ENCODE results near the gene ZNF804B.

ZNF804B gene

GRCh38 chr7:89017695-89018094, 258.2 kb downstream of the ZNF804B start:
- no peak overlapping the region for H3K27ac ChIP-seq (ENCODE audit: low read depth, low read length)
- no peaks in the 10 kb centered on the region for H3K4me1 ChIP-seq (ENCODE audit: control insufficient read depth in 5 of 5, insufficient read depth in 5 of 5, low read length in 5 of 5)
- no peak overlapping the region for H3K9ac ChIP-seq (ENCODE audit: low read length in 5 of 5)

GRCh38 chr7:89021741-89022140, 262.2 kb downstream of the ZNF804B start:
- no peak overlapping the region for H3K9ac ChIP-seq (ENCODE audit: low read length in 5 of 5)
- no peak overlapping the region for H3K27ac ChIP-seq (ENCODE audit: low read depth, low read length)
- H3K4me3 ChIP-seq (ENCODE audit: low read depth in 1 of 5, low read length in 5 of 5), result no peak overlapping the region
- peaks cover 0 to 4% (median 0%) of the 10 kb centered on the region in 5 donors for H3K9me3 ChIP-seq (ENCODE audit: control insufficient read depth in 5 of 5, low read length in 5 of 5)
- no peaks in the 10 kb centered on the region for H3K36me3 ChIP-seq (ENCODE audit: control insufficient read depth in 5 of 5, insufficient read depth in 5 of 5, low read length in 5 of 5)
- H3K27me3 ChIP-seq (ENCODE audit: control insufficient read depth in 5 of 5, insufficient read depth in 4 of 5, low read length in 5 of 5), result no peaks in the 10 kb centered on the region
- peaks cover 0 to 6% (median 0%) of the 10 kb centered on the region in 5 donors for H3K4me1 ChIP-seq (ENCODE audit: control insufficient read depth in 5 of 5, insufficient read depth in 5 of 5, low read length in 5 of 5)

More at GRCh38 chr7:89017695-89018094, 258.2 kb downstream of the ZNF804B start:
- peaks cover 0 to 4% (median 0%) of the 10 kb centered on the region in 5 donors for H3K9me3 ChIP-seq (ENCODE audit: control insufficient read depth in 5 of 5, low read length in 5 of 5)
- H3K36me3 ChIP-seq (ENCODE audit: control insufficient read depth in 5 of 5, insufficient read depth in 5 of 5, low read length in 5 of 5), result no peaks in the 10 kb centered on the region
- H3K27me3 ChIP-seq (ENCODE audit: control insufficient read depth in 5 of 5, insufficient read depth in 4 of 5, low read length in 5 of 5), result no peaks in the 10 kb centered on the region
- H3K4me3 ChIP-seq (ENCODE audit: low read depth in 1 of 5, low read length in 5 of 5), result no peak overlapping the region

GRCh38 chr7:89023206-89023605, 263.7 kb downstream of the ZNF804B start:
- H3K27ac ChIP-seq (ENCODE audit: low read depth, low read length), result no peak overlapping the region
- no peak overlapping the region for H3K4me3 ChIP-seq (ENCODE audit: low read depth in 1 of 5, low read length in 5 of 5)
- no peaks in the 10 kb centered on the region for H3K27me3 ChIP-seq (ENCODE audit: control insufficient read depth in 5 of 5, insufficient read depth in 4 of 5, low read length in 5 of 5)
- peaks cover 0 to 6% (median 0%) of the 10 kb centered on the region in 5 donors for H3K4me1 ChIP-seq (ENCODE audit: control insufficient read depth in 5 of 5, insufficient read depth in 5 of 5, low read length in 5 of 5)
- no peaks in the 10 kb centered on the region for H3K36me3 ChIP-seq (ENCODE audit: control insufficient read depth in 5 of 5, insufficient read depth in 5 of 5, low read length in 5 of 5)
- H3K9me3 ChIP-seq (ENCODE audit: control insufficient read depth in 5 of 5, low read length in 5 of 5), result peaks cover 0 to 4% (median 0%) of the 10 kb centered on the region in 5 donors
- H3K9ac ChIP-seq (ENCODE audit: low read length in 5 of 5), result no peak overlapping the region

DNA sequence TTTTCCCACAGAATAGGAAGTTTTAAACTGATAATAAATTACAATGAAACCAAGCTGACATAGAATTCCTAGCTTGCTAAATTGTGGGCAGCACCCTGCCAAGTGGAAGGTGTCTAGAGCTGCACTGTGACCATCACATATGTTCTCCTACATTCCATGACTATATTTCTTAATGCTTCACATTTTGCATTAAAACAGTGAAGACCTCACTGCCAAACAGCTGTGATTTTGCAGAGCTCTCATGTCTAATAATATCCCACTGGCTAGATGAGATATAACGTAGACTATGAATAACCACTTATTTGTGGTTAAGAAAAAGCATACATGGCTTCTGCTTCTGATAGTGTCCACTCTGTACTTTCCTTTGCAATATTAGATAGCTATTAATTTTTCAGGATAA, 264.4 kb downstream of the ZNF804B start:
- no peak overlapping the region for H3K4me3 ChIP-seq (ENCODE audit: low read depth in 1 of 5, low read length in 5 of 5)
- no peak overlapping the region for H3K9ac ChIP-seq (ENCODE audit: low read length in 5 of 5)
- H3K9me3 ChIP-seq (ENCODE audit: control insufficient read depth in 5 of 5, low read length in 5 of 5), result peaks cover 0 to 1% (median 0%) of the 10 kb centered on the region in 5 donors
- H3K27ac ChIP-seq (ENCODE audit: low read depth, low read length), result no peak overlapping the region
- no peaks in the 10 kb centered on the region for H3K27me3 ChIP-seq (ENCODE audit: control insufficient read depth in 5 of 5, insufficient read depth in 4 of 5, low read length in 5 of 5)
- no peaks in the 10 kb centered on the region for H3K36me3 ChIP-seq (ENCODE audit: control insufficient read depth in 5 of 5, insufficient read depth in 5 of 5, low read length in 5 of 5)
- peaks cover 0 to 6% (median 0%) of the 10 kb centered on the region in 5 donors for H3K4me1 ChIP-seq (ENCODE audit: control insufficient read depth in 5 of 5, insufficient read depth in 5 of 5, low read length in 5 of 5)

- no peak overlapping the region for H3K4me3 ChIP-seq (ENCODE audit: low read depth in 1 of 5, low read length in 5 of 5)
- H3K27me3 ChIP-seq (ENCODE audit: control insufficient read depth in 5 of 5, insufficient read depth in 4 of 5, low read length in 5 of 5), result no peaks in the 10 kb centered on the region
Observed at GRCh38 chr7:89027781-89028180, 268.3 kb downstream of the ZNF804B start.

DNA sequence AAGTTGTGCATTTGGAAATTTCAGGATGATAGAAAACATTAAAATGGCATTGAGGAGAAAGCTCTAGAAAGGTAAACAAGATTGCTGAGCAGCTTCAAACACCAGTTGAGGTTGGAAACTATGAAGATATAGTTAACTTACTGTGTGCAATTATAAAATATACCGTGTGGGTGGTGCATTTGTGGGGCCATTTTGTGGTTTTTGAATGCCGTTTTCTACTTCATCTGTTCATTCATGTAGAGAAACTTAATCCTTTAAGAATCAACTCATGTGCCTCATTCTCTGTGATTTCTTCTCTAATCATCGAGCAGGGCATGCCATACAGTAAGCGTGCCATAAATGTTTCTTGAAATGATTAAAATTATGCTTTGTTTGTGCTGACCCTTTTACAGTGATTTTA, 268.8 kb downstream of the ZNF804B start:
- Histone ChIP-seq H3K9me3 (ENCODE audit: control insufficient read depth in 5 of 5, low read length in 5 of 5) (no peaks in the 10 kb centered on the region), H3K9ac (ENCODE audit: low read length in 5 of 5) (no peak overlapping the region), H3K4me1 (ENCODE audit: control insufficient read depth in 5 of 5, insufficient read depth in 5 of 5, low read length in 5 of 5) (peaks cover 0 to 6% (median 0%) of the 10 kb centered on the region in 5 donors), H3K27ac (ENCODE audit: low read depth, low read length) (no peak overlapping the region), H3K27me3 (ENCODE audit: control insufficient read depth in 5 of 5, insufficient read depth in 4 of 5, low read length in 5 of 5) (no peaks in the 10 kb centered on the region), H3K36me3 (ENCODE audit: control insufficient read depth in 5 of 5, insufficient read depth in 5 of 5, low read length in 5 of 5) (no peaks in the 10 kb centered on the region), H3K4me3 (ENCODE audit: low read depth in 1 of 5, low read length in 5 of 5) (no peak overlapping the region)

More at GRCh38 chr7:89027781-89028180, 268.3 kb downstream of the ZNF804B start:
- Histone ChIP-seq H3K9ac (ENCODE audit: low read length in 5 of 5) (no peak overlapping the region), H3K4me1 (ENCODE audit: control insufficient read depth in 5 of 5, insufficient read depth in 5 of 5, low read length in 5 of 5) (peaks cover 0 to 6% (median 0%) of the 10 kb centered on the region in 5 donors), H3K27ac (ENCODE audit: low read depth, low read length) (no peak overlapping the region), H3K9me3 (ENCODE audit: control insufficient read depth in 5 of 5, low read length in 5 of 5) (no peaks in the 10 kb centered on the region), H3K36me3 (ENCODE audit: control insufficient read depth in 5 of 5, insufficient read depth in 5 of 5, low read length in 5 of 5) (no peaks in the 10 kb centered on the region)

DNA sequence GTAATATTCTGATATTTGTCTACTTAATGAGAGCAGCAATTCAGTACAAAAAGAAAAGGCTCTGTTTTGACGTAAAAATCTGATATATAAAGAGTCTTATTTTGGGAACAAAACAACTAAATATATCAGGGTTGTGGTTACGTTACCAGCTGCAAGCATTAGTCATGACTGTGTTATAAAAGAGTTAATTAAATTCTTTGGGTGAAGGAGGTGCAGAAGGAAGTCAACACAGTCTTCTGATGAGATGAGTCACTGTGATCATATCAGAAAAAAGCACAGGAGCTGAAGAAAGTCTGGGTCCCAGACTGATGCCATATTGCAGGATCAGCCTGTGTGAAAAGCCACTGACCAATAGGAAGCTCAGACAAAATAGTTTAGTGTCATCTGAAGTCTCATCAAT, 270.4 kb downstream of the ZNF804B start:
- H3K9me3 ChIP-seq (ENCODE audit: control insufficient read depth in 5 of 5, low read length in 5 of 5), result no peaks in the 10 kb centered on the region
- H3K27me3 ChIP-seq (ENCODE audit: control insufficient read depth in 5 of 5, insufficient read depth in 4 of 5, low read length in 5 of 5), result no peaks in the 10 kb centered on the region
- H3K36me3 ChIP-seq (ENCODE audit: control insufficient read depth in 5 of 5, insufficient read depth in 5 of 5, low read length in 5 of 5), result no peaks in the 10 kb centered on the region
- peaks cover 0 to 6% (median 0%) of the 10 kb centered on the region in 5 donors for H3K4me1 ChIP-seq (ENCODE audit: control insufficient read depth in 5 of 5, insufficient read depth in 5 of 5, low read length in 5 of 5)
- no peak overlapping the region for H3K27ac ChIP-seq (ENCODE audit: low read depth, low read length)
- no peak overlapping the region for H3K4me3 ChIP-seq (ENCODE audit: low read depth in 1 of 5, low read length in 5 of 5)
- H3K9ac ChIP-seq (ENCODE audit: low read length in 5 of 5), result no peak overlapping the region

DNA sequence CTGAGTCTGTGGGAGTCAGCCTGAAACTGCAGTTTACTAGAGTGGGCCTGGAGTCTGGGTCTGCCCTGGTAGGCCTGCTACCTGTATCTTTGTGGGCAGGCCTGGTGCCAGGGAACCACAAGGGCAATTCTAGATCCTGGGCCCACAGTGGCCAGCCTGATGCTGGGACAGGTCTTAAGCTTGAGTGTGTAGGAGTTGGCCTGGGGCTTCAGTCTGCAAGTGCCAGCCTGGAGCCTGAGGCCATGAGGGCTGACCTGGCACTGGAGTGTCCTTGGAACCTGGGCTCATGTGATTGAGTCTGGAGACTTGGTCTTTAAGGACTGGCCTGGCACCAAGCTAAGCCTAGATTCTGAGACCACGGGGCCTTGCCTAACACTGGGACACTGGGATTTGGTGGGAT, 281.7 kb downstream of the ZNF804B start:
- Histone ChIP-seq H3K36me3 (ENCODE audit: control insufficient read depth in 5 of 5, insufficient read depth in 5 of 5, low read length in 5 of 5) (no peaks in the 10 kb centered on the region), H3K4me3 (ENCODE audit: low read depth in 1 of 5, low read length in 5 of 5) (no peak overlapping the region), H3K9ac (ENCODE audit: low read length in 5 of 5) (no peak overlapping the region), H3K9me3 (ENCODE audit: control insufficient read depth in 5 of 5, low read length in 5 of 5) (peaks cover 0 to 11% (median 3%) of the 10 kb centered on the region in 5 donors), H3K27me3 (ENCODE audit: control insufficient read depth in 5 of 5, insufficient read depth in 4 of 5, low read length in 5 of 5) (no peaks in the 10 kb centered on the region), H3K27ac (ENCODE audit: low read depth, low read length) (no peak overlapping the region), H3K4me1 (ENCODE audit: control insufficient read depth in 5 of 5, insufficient read depth in 5 of 5, low read length in 5 of 5) (no peaks in the 10 kb centered on the region)

- Histone ChIP-seq H3K4me3 (ENCODE audit: low read depth in 1 of 5, low read length in 5 of 5) (no peak overlapping the region), H3K27me3 (ENCODE audit: control insufficient read depth in 5 of 5, insufficient read depth in 4 of 5, low read length in 5 of 5) (no peaks in the 10 kb centered on the region), H3K9ac (ENCODE audit: low read length in 5 of 5) (no peak overlapping the region), H3K4me1 (ENCODE audit: control insufficient read depth in 5 of 5, insufficient read depth in 5 of 5, low read length in 5 of 5) (no peaks in the 10 kb centered on the region), H3K36me3 (ENCODE audit: control insufficient read depth in 5 of 5, insufficient read depth in 5 of 5, low read length in 5 of 5) (no peaks in the 10 kb centered on the region), H3K27ac (ENCODE audit: low read depth, low read length) (no peak overlapping the region), H3K9me3 (ENCODE audit: control insufficient read depth in 5 of 5, low read length in 5 of 5) (peaks cover 0 to 11% (median 3%) of the 10 kb centered on the region in 5 donors)
Observed at GRCh38 chr7:89042940-89043339, 283.4 kb downstream of the ZNF804B start.

DNA sequence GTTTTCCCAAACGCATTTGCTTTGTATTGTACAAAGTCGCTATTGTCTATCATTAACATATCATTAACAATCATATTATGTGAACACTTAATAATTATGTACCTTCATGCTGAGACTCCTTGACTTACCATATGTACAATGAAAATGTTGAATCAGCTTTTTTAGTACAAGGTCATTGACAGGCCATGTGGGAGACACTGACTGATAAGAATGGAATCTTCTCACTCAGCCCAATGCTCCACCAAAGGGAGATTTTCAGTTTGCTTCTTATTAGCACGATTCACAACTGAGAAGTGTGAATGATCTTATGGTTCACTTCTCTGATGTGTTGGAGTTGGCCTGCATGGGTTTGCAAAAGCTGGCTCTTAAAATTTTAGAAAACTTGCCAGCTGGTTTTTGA, 289.5 kb downstream of the ZNF804B start:
- no peaks in the 10 kb centered on the region for H3K36me3 ChIP-seq (ENCODE audit: control insufficient read depth in 5 of 5, insufficient read depth in 5 of 5, low read length in 5 of 5)
- no peak overlapping the region for H3K4me3 ChIP-seq (ENCODE audit: low read depth in 1 of 5, low read length in 5 of 5)
- H3K27ac ChIP-seq (ENCODE audit: low read depth, low read length), result no peak overlapping the region
- no peak overlapping the region for H3K9ac ChIP-seq (ENCODE audit: low read length in 5 of 5)
- no peaks in the 10 kb centered on the region for H3K4me1 ChIP-seq (ENCODE audit: control insufficient read depth in 5 of 5, insufficient read depth in 5 of 5, low read length in 5 of 5)
- no peaks in the 10 kb centered on the region for H3K27me3 ChIP-seq (ENCODE audit: control insufficient read depth in 5 of 5, insufficient read depth in 4 of 5, low read length in 5 of 5)
- no peaks in the 10 kb centered on the region for H3K9me3 ChIP-seq (ENCODE audit: control insufficient read depth in 5 of 5, low read length in 5 of 5)

- Histone ChIP-seq H3K4me3 (ENCODE audit: low read depth in 1 of 5, low read length in 5 of 5) (no peak overlapping the region), H3K9ac (ENCODE audit: low read length in 5 of 5) (no peak overlapping the region), H3K27me3 (ENCODE audit: control insufficient read depth in 5 of 5, insufficient read depth in 4 of 5, low read length in 5 of 5) (no peaks in the 10 kb centered on the region), H3K4me1 (ENCODE audit: control insufficient read depth in 5 of 5, insufficient read depth in 5 of 5, low read length in 5 of 5) (no peaks in the 10 kb centered on the region), H3K36me3 (ENCODE audit: control insufficient read depth in 5 of 5, insufficient read depth in 5 of 5, low read length in 5 of 5) (no peaks in the 10 kb centered on the region), H3K9me3 (ENCODE audit: control insufficient read depth in 5 of 5, low read length in 5 of 5) (no peaks in the 10 kb centered on the region), H3K27ac (ENCODE audit: low read depth, low read length) (no peak overlapping the region)
Observed at GRCh38 chr7:89053130-89053529, 293.6 kb downstream of the ZNF804B start.

All from subcutaneous abdominal adipose tissue (tissue), 5 donors.